ENCODE measurements around the gene POMT2. TPM values are rescaled to one million over a fixed set of nuclear protein-coding genes. Genes with fewer than 3 reads are reported as not detected.
"Not testable (repeated sequence)": the region's sequence is repeated elsewhere in the genome, so short reads cannot be mapped to it uniquely, and the experiment has no call there.

POMT2 gene
- total RNA-seq, 2 experiments from 2014 or later, result 11.9 to 13.8 TPM

- Mint-ChIP-seq H3K4me3 (no peak overlapping the region), H3K27ac (no peak overlapping the region), H3K27me3 (no peaks in the 10 kb centered on the region), H3K9me3 (no peaks in the 10 kb centered on the region), H3K4me1 (no peaks in the 10 kb centered on the region), H3K36me3 (ENCODE audit: low read depth) (no peaks in the 10 kb centered on the region)
- ChIA-PET CTCF (interaction anchor here (1.5 kb wide), 1 partner anchor 20 kb away, joined by 7 read pairs; no protein-coding TSS in a partner anchor), POLR2A (no interaction called here)
- no peak for DNase-seq
These were observed 38.8 kb downstream of the POMT2 start for GRCh38 chr14:77281852-77282410.

GRCh38 chr14:77280921-77281320 lies 39.8 kb downstream of the POMT2 start:
- CTCF ChIA-PET; H3K9me3 Mint-ChIP-seq; H3K4me3 Mint-ChIP-seq; DNase-seq; H3K36me3 Mint-ChIP-seq (ENCODE audit: low read depth); H3K27me3 Mint-ChIP-seq; POLR2A ChIA-PET; H3K27ac Mint-ChIP-seq; H3K4me1 Mint-ChIP-seq: not testable (repeated sequence)

GRCh38 chr14:77279719-77280118 lies 41.0 kb downstream of the POMT2 start:
- no peak for DNase-seq
- H3K9me3 Mint-ChIP-seq, result no peaks in the 10 kb centered on the region
- ChIA-PET POLR2A (no interaction called here), CTCF (interaction anchor here (0.6 kb wide), 1 partner anchor 33 kb away, joined by 5 read pairs; no protein-coding TSS in a partner anchor)
- no peak overlapping the region for H3K4me3 Mint-ChIP-seq
- H3K4me1 Mint-ChIP-seq, result no peaks in the 10 kb centered on the region
- no peak overlapping the region for H3K27ac Mint-ChIP-seq
- no peaks in the 10 kb centered on the region for H3K27me3 Mint-ChIP-seq
- no peaks in the 10 kb centered on the region for H3K36me3 Mint-ChIP-seq (ENCODE audit: low read depth)

GRCh38 chr14:77278461-77279230 lies 42.0 kb downstream of the POMT2 start:
- POLR2A ChIA-PET, result no interaction called here
- Mint-ChIP-seq H3K36me3 (ENCODE audit: low read depth) (no peaks in the 10 kb centered on the region), H3K27me3 (no peaks in the 10 kb centered on the region), H3K4me3 (no peak overlapping the region), H3K4me1 (no peaks in the 10 kb centered on the region), H3K9me3 (no peaks in the 10 kb centered on the region), H3K27ac (no peak overlapping the region)
- DNase-seq, result no peak
- CTCF ChIA-PET, result interaction anchor here (0.5 to 0.6 kb wide), 2 partner anchors 34 to 363 kb away, joined by 3 to 5 read pairs; no protein-coding TSS in a partner anchor

- Mint-ChIP-seq H3K4me1 (no peaks in the 10 kb centered on the region), H3K36me3 (ENCODE audit: low read depth) (no peaks in the 10 kb centered on the region), H3K9me3 (no peaks in the 10 kb centered on the region), H3K27me3 (peaks cover 8% of the 10 kb centered on the region), H3K27ac (no peak overlapping the region), H3K4me3 (no peak overlapping the region)
- CTCF ChIA-PET, result no interaction called here
- POLR2A ChIA-PET, result no interaction called here
- DNase-seq, result no peak
These were observed 43.7 kb downstream of the POMT2 start for GRCh38 chr14:77276959-77277358.

GRCh38 chr14:77276295-77276935 lies 44.3 kb downstream of the POMT2 start:
- H3K4me1 Mint-ChIP-seq, result no peaks in the 10 kb centered on the region
- H3K4me3 Mint-ChIP-seq, result no peak overlapping the region
- no peaks in the 10 kb centered on the region for H3K36me3 Mint-ChIP-seq (ENCODE audit: low read depth)
- no peak for DNase-seq
- CTCF ChIA-PET, result no interaction called here
- H3K9me3 Mint-ChIP-seq, result no peaks in the 10 kb centered on the region
- peaks cover 13% of the 10 kb centered on the region for H3K27me3 Mint-ChIP-seq
- H3K27ac Mint-ChIP-seq, result no peak overlapping the region
- POLR2A ChIA-PET, result no interaction called here

- no peaks in the 10 kb centered on the region for H3K36me3 Mint-ChIP-seq (ENCODE audit: low read depth)
- ChIA-PET CTCF (no interaction called here), POLR2A (no interaction called here)
- no peak for DNase-seq
- H3K27ac Mint-ChIP-seq, result no peak overlapping the region
- H3K27me3 Mint-ChIP-seq, result peaks cover 16% of the 10 kb centered on the region
- H3K4me1 Mint-ChIP-seq, result no peaks in the 10 kb centered on the region
- no peak overlapping the region for H3K4me3 Mint-ChIP-seq
- H3K9me3 Mint-ChIP-seq, result no peaks in the 10 kb centered on the region
These were observed 45.1 kb downstream of the POMT2 start for GRCh38 chr14:77275601-77276017.

GRCh38 chr14:77275041-77275580 lies 45.6 kb downstream of the POMT2 start:
- Mint-ChIP-seq H3K27me3 (peaks cover 19% of the 10 kb centered on the region), H3K36me3 (ENCODE audit: low read depth) (no peaks in the 10 kb centered on the region), H3K4me1 (no peaks in the 10 kb centered on the region), H3K4me3 (no peak overlapping the region), H3K9me3 (no peaks in the 10 kb centered on the region), H3K27ac (no peak overlapping the region)
- CTCF ChIA-PET, result no interaction called here
- DNase-seq, result no peak
- POLR2A ChIA-PET, result no interaction called here

- no peak overlapping the region for H3K4me3 Mint-ChIP-seq
- DNase-seq, result no peak
- no peak overlapping the region for H3K27ac Mint-ChIP-seq
- peaks cover 28% of the 10 kb centered on the region for H3K27me3 Mint-ChIP-seq
- no peaks in the 10 kb centered on the region for H3K36me3 Mint-ChIP-seq (ENCODE audit: low read depth)
- CTCF ChIA-PET, result no interaction called here
- H3K4me1 Mint-ChIP-seq, result peaks cover 1% of the 10 kb centered on the region
- H3K9me3 Mint-ChIP-seq, result no peaks in the 10 kb centered on the region
- POLR2A ChIA-PET, result no interaction called here
These were observed 46.9 kb downstream of the POMT2 start for GRCh38 chr14:77273796-77274195.

- Mint-ChIP-seq H3K36me3 (ENCODE audit: low read depth) (no peaks in the 10 kb centered on the region), H3K9me3 (peaks cover 2% of the 10 kb centered on the region), H3K27ac (no peak overlapping the region), H3K4me1 (peaks cover 1% of the 10 kb centered on the region), H3K27me3 (peaks cover 38% of the 10 kb centered on the region), H3K4me3 (no peak overlapping the region)
- POLR2A ChIA-PET, result no interaction called here
- CTCF ChIA-PET, result no interaction called here
- DNase-seq, result no peak
These were observed 48.4 kb downstream of the POMT2 start for GRCh38 chr14:77272261-77272660.

- H3K27ac Mint-ChIP-seq, result no peak within 1 kb of the TSS
- ChIA-PET POLR2A (no interaction called here), CTCF (no interaction called here)
- peaks cover 1% of the 10 kb centered on the region for H3K4me1 Mint-ChIP-seq
- peaks cover 38% of the 10 kb centered on the region for H3K27me3 Mint-ChIP-seq
- H3K36me3 Mint-ChIP-seq (ENCODE audit: low read depth), result no peaks in the 10 kb centered on the region
- DNase-seq, result no peak
- H3K9me3 Mint-ChIP-seq, result peaks cover 2% of the 10 kb centered on the region
- no peak within 1 kb of the TSS for H3K4me3 Mint-ChIP-seq
These were observed 49.5 kb downstream of the POMT2 start, which contains the start of gene NGB for GRCh38 chr14:77271113-77271710. NGB (minus strand) TSS chr14:77271206; CDS start chr14:77270937, 269 bp downstream.

- Mint-ChIP-seq H3K9me3 (peaks cover 2% of the 10 kb centered on the region), H3K4me3 (no peak overlapping the region), H3K4me1 (peaks cover 1% of the 10 kb centered on the region), H3K27me3 (peaks cover 38% of the 10 kb centered on the region), H3K36me3 (ENCODE audit: low read depth) (no peaks in the 10 kb centered on the region), H3K27ac (no peak overlapping the region)
- ChIA-PET POLR2A (no interaction called here), CTCF (no interaction called here)
- no peak for DNase-seq
These were observed 50.1 kb downstream of the POMT2 start for GRCh38 chr14:77270361-77271112.
